Hepatocyte (in vitro differentiated cells): Measurements from ENCODE around the gene SPATS2. TPM values are rescaled to one million over a fixed set of nuclear protein-coding genes. Genes with fewer than 3 reads are reported as not detected.

ENCODE experiments used
- DNase-seq: peaks from one replicate; pipeline ENCODE4 v3.0.0-alpha.2; 2016; ENCODE audit warnings: low spot score
- H2AFZ ChIP-seq: fragments of 200-600 bp; sonication (generic); 2 replicates; pipeline ENCODE4 v1.6.0; 2016; ENCODE audit warnings: antibody characterized with exemption, mild to moderate bottlenecking
- H3K27ac ChIP-seq: fragments of 200-600 bp; sonication (generic); 2 replicates; pipeline ENCODE4 v1.5.1; 2016; ENCODE audit warnings: mild to moderate bottlenecking
- H3K27me3 ChIP-seq: fragments of 200-600 bp; sonication (generic); 2 replicates; pipeline ENCODE4 v1.6.1; 2016
- H3K36me3 ChIP-seq: fragments of 200-600 bp; sonication (generic); replicated peaks from 2 replicates; pipeline ENCODE4 v1.5.1; 2016; ENCODE audit warnings: low read depth; ENCODE audit not compliant: insufficient read depth
- H3K4me1 ChIP-seq: fragments of 200-600 bp; sonication (generic); 2 replicates; pipeline ENCODE4 v1.5.1; 2016; ENCODE audit warnings: mild to moderate bottlenecking, moderate library complexity; ENCODE audit not compliant: insufficient read depth
- H3K4me2 ChIP-seq: fragments of 200-600 bp; sonication (generic); 2 replicates; pipeline ENCODE4 v1.6.0; 2016
- H3K4me3 ChIP-seq: fragments of 200-600 bp; sonication (generic); 2 replicates; pipeline ENCODE4 v1.5.1; 2016; ENCODE audit warnings: mild to moderate bottlenecking
- H3K79me2 ChIP-seq: fragments of 200-600 bp; sonication (generic); 2 replicates; pipeline ENCODE4 v1.6.0; 2017; ENCODE audit warnings: mild to moderate bottlenecking
- H3K9me2 ChIP-seq: fragments of 200-600 bp; sonication (generic); replicated peaks from 2 replicates; pipeline ENCODE4 v1.6.0; 2017; ENCODE audit warnings: mild to moderate bottlenecking; ENCODE audit not compliant: insufficient read depth
- H3K9me3 ChIP-seq: fragments of 200-600 bp; sonication (generic); 2 replicates; pipeline ENCODE4 v1.5.1; 2016; ENCODE audit warnings: low read depth, mild to moderate bottlenecking
- H4K20me1 ChIP-seq: fragments of 200-600 bp; sonication (generic); 2 replicates; pipeline ENCODE4 v1.6.0; 2016; ENCODE audit warnings: mild to moderate bottlenecking; ENCODE audit not compliant: insufficient read depth, poor library complexity, severe bottlenecking
- CTCF ChIP-seq: fragments of 200-600 bp; sonication (generic); IDR thresholded peaks from 2 replicates; pipeline ENCODE4 v1.5.1; 2016; ENCODE audit warnings: antibody characterized with exemption, mild to moderate bottlenecking; ENCODE audit not compliant: poor library complexity
- EZH2 ChIP-seq: fragments of 200-600 bp; sonication (generic); IDR thresholded peaks from 2 replicates; pipeline ENCODE4 v1.6.1; 2016; ENCODE audit warnings: antibody characterized with exemption, mild to moderate bottlenecking, borderline replicate concordance
- EZH2phosphoT487 ChIP-seq: fragments of 200-600 bp; sonication (generic); IDR thresholded peaks from one replicate; pipeline ENCODE4 v1.6.1; 2018; ENCODE audit warnings: antibody characterized with exemption, mild to moderate bottlenecking, low read depth, moderate library complexity; ENCODE audit not compliant: unreplicated experiment, severe bottlenecking
- WGBS: methylation state at CpG from one replicate; pipeline ENCODE4 v1.1.6; 2016; ENCODE audit warnings: low lambda C conversion rate; ENCODE audit errors: missing lambda C conversion rate; 5-methylcytosine and 5-hydroxymethylcytosine counted together
- polyA plus RNA-seq: library from polyadenylated mRNA; unstranded; fragments of >200 nt; fragmentation: Nextera tagmentation; extraction: Ambion mirVana; gene quantifications from 2 replicates; pipeline ENCODE4 v1.2.1, GENCODE V29; 2016
- total RNA-seq: library from RNA; depleted of rRNA; stranded (reverse); fragments of >200 nt; gene quantifications from 2 replicates; pipeline ENCODE4 v1.2.3, GENCODE V29; 2014

The SPATS2 gene
- total and polyA plus RNA-seq, 2 experiments from 2014 or later = 24.9 to 39.8 TPM

DNA sequence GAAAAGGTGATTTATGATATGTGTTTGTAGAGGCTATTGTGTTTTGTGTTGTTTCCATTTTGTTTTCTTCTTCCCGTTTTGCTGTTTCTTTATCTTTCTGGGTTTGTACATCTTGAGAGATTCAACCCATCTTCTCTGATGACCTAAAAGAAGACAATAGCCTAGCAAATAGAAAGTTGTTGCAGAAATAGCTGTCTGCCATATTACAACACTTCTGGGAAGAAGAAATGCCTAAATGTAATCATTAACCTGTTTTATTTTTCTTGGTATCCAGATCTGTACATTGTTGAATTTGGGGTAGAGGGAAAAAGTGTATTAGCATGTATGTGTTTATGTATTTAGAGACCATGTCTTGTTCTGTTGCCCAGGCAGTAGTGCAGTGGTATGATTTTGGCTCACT lies 50.3 kb downstream of the SPATS2 start:
- H3K4me1 ChIP-seq = peaks cover 10% of the 10 kb centered on the region
- DNase-seq = no peak
- no peak overlapping the region for H2AFZ ChIP-seq
- H3K27ac ChIP-seq = peak overlapping the region; percentile 37
- no peak overlapping the region for H3K4me3 ChIP-seq
- peak overlapping the region; percentile 30 for H3K4me2 ChIP-seq
- H3K27me3 ChIP-seq = no peaks in the 10 kb centered on the region
- WGBS = 77% methylated on average over 1 of the region's 1 CpG
- no peaks in the 10 kb centered on the region for H3K9me2 ChIP-seq
- TF ChIP-seq CTCF = no peak
- no peak for TF ChIP-seq EZH2phosphoT487
- no peak for TF ChIP-seq EZH2
- H3K79me2 ChIP-seq = peaks cover 69% of the 10 kb centered on the region
- H3K9me3 ChIP-seq = no peaks in the 10 kb centered on the region
- peaks cover 7% of the 10 kb centered on the region for H4K20me1 ChIP-seq
- no peaks in the 10 kb centered on the region for H3K36me3 ChIP-seq

GRCh38 chr12:49420556-49420955 lies 53.3 kb downstream of the SPATS2 start:
- Histone ChIP-seq H3K9me3 (no peaks in the 10 kb centered on the region), H3K36me3 (no peaks in the 10 kb centered on the region), H3K27ac (no peak overlapping the region), H3K27me3 (no peaks in the 10 kb centered on the region), H3K9me2 (no peaks in the 10 kb centered on the region), H3K4me3 (no peak overlapping the region), H2AFZ (no peak overlapping the region), H3K79me2 (peaks cover 75% of the 10 kb centered on the region), H4K20me1 (peaks cover 7% of the 10 kb centered on the region), H3K4me2 (no peak overlapping the region), H3K4me1 (peaks cover 10% of the 10 kb centered on the region)
- TF ChIP-seq EZH2phosphoT487 (no peak), CTCF (no peak), EZH2 (no peak)
- no peak for DNase-seq
- 94% methylated on average over 4 of the region's 4 CpGs for WGBS

DNA sequence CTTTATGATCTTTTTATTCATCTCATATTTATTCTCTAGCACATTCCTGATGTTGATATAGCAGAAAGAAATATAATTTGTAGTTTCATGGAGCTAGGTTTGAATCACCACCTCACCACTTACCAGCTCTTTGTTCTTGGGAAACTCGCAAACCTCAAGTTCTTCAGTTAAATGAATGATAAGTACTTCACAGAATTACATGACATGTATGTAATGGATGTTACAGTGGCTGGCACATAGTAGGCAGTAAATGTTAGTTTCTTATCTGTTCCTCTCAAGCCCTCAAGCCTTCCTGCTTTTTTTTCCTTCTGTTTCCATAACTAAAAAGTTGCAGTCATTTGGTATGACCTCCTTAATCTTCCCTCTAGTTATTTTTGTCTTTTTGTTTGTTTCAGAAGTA lies 54.9 kb downstream of the SPATS2 start:
- 94% methylated on average over 1 of the region's 1 CpG for WGBS
- no peaks in the 10 kb centered on the region for H3K9me3 ChIP-seq
- peaks cover 7% of the 10 kb centered on the region for H4K20me1 ChIP-seq
- no peak overlapping the region for H2AFZ ChIP-seq
- H3K79me2 ChIP-seq = peaks cover 78% of the 10 kb centered on the region
- no peak for DNase-seq
- H3K4me2 ChIP-seq = no peak overlapping the region
- H3K4me3 ChIP-seq = no peak overlapping the region
- no peaks in the 10 kb centered on the region for H3K27me3 ChIP-seq
- H3K36me3 ChIP-seq = no peaks in the 10 kb centered on the region
- peak overlapping the region; percentile 8 for H3K27ac ChIP-seq
- H3K4me1 ChIP-seq = peaks cover 4% of the 10 kb centered on the region
- H3K9me2 ChIP-seq = no peaks in the 10 kb centered on the region
- TF ChIP-seq EZH2 (no peak), CTCF (no peak), EZH2phosphoT487 (no peak)

DNA sequence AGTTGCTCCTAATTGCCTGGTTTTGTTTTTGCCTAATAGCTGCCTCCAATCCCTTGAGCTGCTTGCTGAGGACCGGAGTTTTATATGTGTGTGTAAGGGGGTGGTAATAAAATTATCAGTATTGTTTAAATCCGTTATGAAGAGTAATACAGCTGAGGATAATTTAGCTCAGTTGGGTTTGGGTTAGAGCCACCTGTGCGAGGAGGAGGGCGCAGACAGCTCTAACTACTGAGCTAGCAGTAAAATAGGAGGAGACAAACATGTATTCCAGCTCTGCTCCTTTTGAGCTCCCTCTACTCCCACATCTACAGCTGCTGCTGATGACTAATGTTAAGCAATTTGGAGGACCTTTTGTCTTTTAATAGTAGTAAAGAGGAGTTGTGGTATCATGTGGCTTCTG lies 61.5 kb downstream of the SPATS2 start:
- no peak for TF ChIP-seq EZH2
- no peak for TF ChIP-seq CTCF
- TF ChIP-seq EZH2phosphoT487 = no peak
- no peaks in the 10 kb centered on the region for H3K36me3 ChIP-seq
- H4K20me1 ChIP-seq = no peaks in the 10 kb centered on the region
- no peak overlapping the region for H3K4me2 ChIP-seq
- H3K9me3 ChIP-seq = no peaks in the 10 kb centered on the region
- WGBS = 86% methylated on average over 4 of the region's 4 CpGs
- no peaks in the 10 kb centered on the region for H3K9me2 ChIP-seq
- DNase-seq = no peak
- no peak overlapping the region for H3K27ac ChIP-seq
- no peak overlapping the region for H2AFZ ChIP-seq
- peaks cover 82% of the 10 kb centered on the region for H3K79me2 ChIP-seq
- no peak overlapping the region for H3K4me3 ChIP-seq
- H3K4me1 ChIP-seq = no peaks in the 10 kb centered on the region
- H3K27me3 ChIP-seq = no peaks in the 10 kb centered on the region
